GM12892 (cell line): ENCODE data around the gene LETM1.

ENCODE experiments used
- POLR2A ChIP-seq: IDR thresholded peaks from 2 replicates; pipeline ENCODE4 v1.6.1; 2011; ENCODE audit warnings: low read depth, low read length, control low read depth
- TAF1 ChIP-seq: IDR thresholded peaks from 2 replicates; pipeline ENCODE4 v1.6.1; 2011; ENCODE audit warnings: low read depth, mild to moderate bottlenecking, control low read depth, low read length, borderline replicate concordance

DNA sequence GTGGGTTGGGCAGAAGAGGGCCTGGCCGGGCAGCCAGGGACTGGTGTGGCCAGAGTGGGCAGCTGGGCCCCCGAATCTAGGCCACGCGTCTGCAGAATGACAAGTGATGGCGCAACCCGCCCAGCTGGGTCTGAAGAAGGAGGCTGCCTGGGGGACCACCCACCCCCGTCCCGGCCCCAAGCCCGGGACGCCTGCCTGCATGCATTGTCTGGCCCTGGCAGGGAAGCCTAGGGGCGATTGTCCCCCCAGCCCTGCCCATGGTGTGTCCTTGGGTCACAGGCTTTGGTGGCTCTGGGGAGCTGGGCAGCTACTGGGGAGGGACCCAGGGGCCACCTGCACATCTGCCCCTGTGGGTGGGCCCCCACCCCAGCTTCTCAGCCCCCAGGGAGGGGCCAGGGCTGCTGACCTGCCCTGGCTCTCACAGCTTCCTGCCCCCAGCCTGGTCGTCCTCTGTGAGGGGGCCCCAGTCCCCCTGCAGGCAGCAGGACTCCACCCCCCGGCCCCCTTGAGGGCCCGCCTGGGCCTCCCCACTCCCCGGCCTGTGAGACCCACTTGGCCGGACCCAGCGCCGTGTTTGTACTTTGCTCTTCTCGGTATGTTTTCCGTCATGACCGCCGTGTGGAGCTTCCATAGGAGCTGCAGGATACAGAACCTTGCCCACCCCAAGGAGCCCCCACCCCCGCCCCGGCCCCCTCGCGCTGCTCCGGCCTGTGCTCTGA lies 57.9 kb downstream of the LETM1 start:
- TF ChIP-seq POLR2A (no peak), TAF1 (no peak)
